ENCODE results near the gene RAB8A. TPM values are rescaled to one million over a fixed set of nuclear protein-coding genes. Genes with fewer than 3 reads are reported as not detected.

The RAB8A gene
- total and polyA plus RNA-seq, 2 of the 8 experiments (the other 6 are each of a cell fraction or from before 2014, with no cell fraction given): 65.8 to 97.0 TPM

DNA sequence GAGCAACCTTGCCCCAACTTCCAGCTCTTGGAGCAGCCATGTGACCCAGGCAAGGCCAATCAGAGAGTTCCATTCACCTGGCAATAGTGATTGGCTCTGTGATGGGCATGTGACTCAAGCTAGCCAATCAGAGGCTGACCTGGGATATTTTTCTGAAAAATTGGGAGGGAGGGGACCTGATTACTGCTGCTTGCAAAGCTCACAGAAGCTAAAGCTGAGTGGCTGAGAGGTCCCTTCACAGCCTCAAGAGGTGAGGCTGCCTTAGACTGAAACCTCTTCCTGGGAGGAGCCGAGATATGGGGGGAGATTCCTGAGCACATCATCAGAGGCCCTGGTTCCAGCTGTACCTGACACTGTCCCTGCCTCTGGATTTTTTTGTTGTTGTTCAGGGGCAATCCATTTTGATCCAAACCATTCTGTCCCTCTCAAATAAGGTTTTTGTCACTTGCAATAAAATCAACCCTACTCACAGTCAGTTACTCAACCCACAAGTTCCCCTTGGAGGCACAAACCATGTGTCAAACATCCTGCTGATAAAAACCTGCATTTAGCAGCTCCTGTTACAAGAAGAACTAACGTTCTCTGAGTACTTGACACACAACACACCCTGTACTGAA, 56.9 kb downstream of the RAB8A start:
- Histone ChIP-seq H3K4me1 (replicated peaks in 1 of 4; ENCODE audit: control insufficient read depth in 3 of 4, insufficient read depth in 4 of 4, low read length in 3 of 4) (no peaks in the 10 kb centered on the region), H3K4me3 (ENCODE audit: extremely low read depth in 1 of 4, insufficient read depth in 2 of 4, low read depth in 3 of 4, low read length in 4 of 4) (no peak overlapping the region), H3K18ac (ENCODE audit: extremely low read depth, low read length) (no peak overlapping the region), H4K91ac (replicated peaks; ENCODE audit: insufficient read length, low read length) (no peak overlapping the region), H2BK20ac (ENCODE audit: low read length) (no peak overlapping the region), H3K79me2 (ENCODE audit: control insufficient read depth in 1 of 2, insufficient read depth in 2 of 2, low read length in 2 of 2) (no peaks in the 10 kb centered on the region), H2AFZ (ENCODE audit: low read length) (no peak overlapping the region), H3K23ac (ENCODE audit: insufficient read length) (no peak overlapping the region), H4K20me1 (replicated peaks in 1 of 2; ENCODE audit: control insufficient read depth in 1 of 2, insufficient read depth in 2 of 2, low read length in 2 of 2) (no peaks in the 10 kb centered on the region), H3K14ac (ENCODE audit: insufficient read length) (no peak overlapping the region), H3K27me3 (replicated peaks in 1 of 4; ENCODE audit: control insufficient read depth in 3 of 4, extremely low read depth in 1 of 4, insufficient read depth in 3 of 4, low read length in 3 of 4) (no peaks in the 10 kb centered on the region), H4K5ac (ENCODE audit: insufficient read length, low read depth, low read length) (no peak overlapping the region), H3K56ac (replicated peaks; ENCODE audit: insufficient read length, low read depth, low read length) (no peak overlapping the region), H3K79me1 (ENCODE audit: low read depth, low read length) (no peaks in the 10 kb centered on the region), H3K4ac (replicated peaks; ENCODE audit: insufficient read length, low read depth, low read length) (no peak overlapping the region), H4K8ac (ENCODE audit: extremely low read depth, insufficient read depth, low read length) (no peak overlapping the region), H3K36me3 (ENCODE audit: control insufficient read depth in 2 of 4, insufficient read depth in 4 of 4, low read length in 3 of 4) (no peaks in the 10 kb centered on the region), H3K4me2 (ENCODE audit: insufficient read depth in 1 of 2, low read depth in 2 of 2, low read length in 2 of 2) (no peak overlapping the region), H2BK12ac (ENCODE audit: low read depth, low read length) (no peak overlapping the region), H2BK120ac (replicated peaks; ENCODE audit: low read depth, low read length) (no peak overlapping the region), H2AK5ac (ENCODE audit: low read depth, low read length) (no peak overlapping the region), H2BK15ac (ENCODE audit: low read length) (no peak overlapping the region), H3K23me2 (ENCODE audit: low read depth, low read length) (no peaks in the 10 kb centered on the region), H3K27ac (ENCODE audit: low read depth, low read length) (no peak overlapping the region), H2BK5ac (ENCODE audit: low read depth, low read length) (no peak overlapping the region), H3K9me3 (ENCODE audit: insufficient read depth in 2 of 2, low read depth in 1 of 2, low read length in 1 of 2) (peaks cover 0 to 3% of the 10 kb centered on the region in 2 experiments; a peak in 2 of 4 replicates), H3K9ac (replicated peaks in 1 of 4; ENCODE audit: extremely low read depth in 1 of 4, low read depth in 3 of 4, low read length in 3 of 4) (no peak overlapping the region)
- WGBS, 2 experiments (ENCODE audit: extremely low coverage in 1 of 2, insufficient coverage in 1 of 2, insufficient read length in 1 of 2, insufficient replicate concordance in 2 of 2, low coverage in 1 of 2, low lambda C conversion rate in 2 of 2, missing lambda C conversion rate in 1 of 2): 84% methylated on average over 2 of the region's 2 CpGs; no CpG with 5 or more reads in 1 of the 2 experiments
- POLR2A ChIA-PET (ENCODE audit: partially characterized antibody): interaction anchor here (1.1 kb wide), 1 partner anchor 51 kb away, joined by 3 read pairs; no protein-coding TSS in a partner anchor
- DNase-seq (ENCODE audit: low read depth in 1 of 2, low spot score in 2 of 2) (no peak), FAIRE-seq (no peak)
- CTCF ChIA-PET (ENCODE audit: partially characterized antibody): interaction anchor here (0.6 to 1.1 kb wide), 2 partner anchors 13 to 58 kb away, joined by 3 read pairs; no protein-coding TSS in a partner anchor
- TF ChIP-seq MAFK (IDR thresholded peaks at IDR 0.05; ENCODE audit: low read depth, low read length) (no peak), NANOG (IDR thresholded peaks at IDR 0.05; ENCODE audit: insufficient read depth, low read depth, low read length, poor library complexity, severe bottlenecking) (no peak), HDAC2 (IDR thresholded peaks at IDR 0.05; ENCODE audit: borderline replicate concordance in 1 of 2, low read depth in 2 of 2, low read length in 2 of 2) (no peak), RNF2 (IDR thresholded peaks at IDR 0.05; ENCODE audit: borderline replicate concordance, low read depth, low read length, missing control alignments, poor library complexity, severe bottlenecking) (no peak), SUZ12 (IDR thresholded peaks at IDR 0.05; ENCODE audit: low read length) (no peak)
- TF ChIP-seq, protein P1, sequence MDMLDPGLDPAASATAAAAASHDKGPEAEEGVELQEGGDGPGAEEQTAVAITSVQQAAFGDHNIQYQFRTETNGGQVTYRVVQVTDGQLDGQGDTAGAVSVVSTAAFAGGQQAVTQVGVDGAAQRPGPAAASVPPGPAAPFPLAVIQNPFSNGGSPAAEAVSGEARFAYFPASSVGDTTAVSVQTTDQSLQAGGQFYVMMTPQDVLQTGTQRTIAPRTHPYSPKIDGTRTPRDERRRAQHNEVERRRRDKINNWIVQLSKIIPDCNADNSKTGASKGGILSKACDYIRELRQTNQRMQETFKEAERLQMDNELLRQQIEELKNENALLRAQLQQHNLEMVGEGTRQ (IDR thresholded peaks at IDR 0.05; ENCODE audit: low read length): peak; percentile 71
- TF ChIP-seq, protein P2, sequence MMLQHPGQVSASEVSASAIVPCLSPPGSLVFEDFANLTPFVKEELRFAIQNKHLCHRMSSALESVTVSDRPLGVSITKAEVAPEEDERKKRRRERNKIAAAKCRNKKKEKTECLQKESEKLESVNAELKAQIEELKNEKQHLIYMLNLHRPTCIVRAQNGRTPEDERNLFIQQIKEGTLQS (IDR thresholded peaks at IDR 0.05; ENCODE audit: insufficient read depth, low read depth, low read length): 0 out of 2 replicates have a peak, but pooled peaks have one; percentile 32

Measured in H1 (cell line).